Activated T-helper 2 cell treated with anti-CD3 and anti-CD28 coated beads, Interferon-gamma antibody, Interleukin-2, Interleukin-4, amounts not matched to agents 10 μg/mL and 5 μg/mL and 100 μg/mL, durations not matched to agents 14 hours and 24 hours and 36 hours (primary cell): ENCODE data around the gene SEC63. TPM values are rescaled to one million over a fixed set of nuclear protein-coding genes. Genes with fewer than 3 reads are reported as not detected.
A peak's percentile ranks its signal among the peaks of the same experiment; 100 is the strongest.
"Not testable (repeated sequence)": the region's sequence is repeated elsewhere in the genome, so short reads cannot be mapped to it uniquely, and the experiment has no call there.

Source experiments
- DNase-seq: peaks from one replicate; pipeline ENCODE4 v3.0.0; 2021; ENCODE audit warnings: low spot score
- H3K27ac Mint-ChIP-seq: one replicate; pipeline ENCODE4 v1.8.0; 2021; ENCODE audit warnings: mixed read lengths
- H3K27me3 Mint-ChIP-seq: one replicate; pipeline ENCODE4 v1.8.0; 2021; ENCODE audit warnings: low read depth, mixed read lengths
- H3K36me3 Mint-ChIP-seq: one replicate; pipeline ENCODE4 v1.8.0; 2021; ENCODE audit warnings: low read depth, mixed read lengths
- H3K4me1 Mint-ChIP-seq: one replicate; pipeline ENCODE4 v1.8.0; 2021; ENCODE audit warnings: low read depth, mixed read lengths
- H3K4me3 Mint-ChIP-seq: one replicate; pipeline ENCODE4 v1.8.0; 2021; ENCODE audit warnings: low read depth, mild to moderate bottlenecking, moderate library complexity, mixed read lengths
- H3K9me3 Mint-ChIP-seq: one replicate; pipeline ENCODE4 v1.8.0; 2021; ENCODE audit warnings: mixed read lengths
- intact Hi-C: fragments of 100-400 bp; cut with micrococcal nuclease; formaldehyde crosslinking; loops from one replicate; pipeline ENCODE4 v1.15.1; 2023
- total RNA-seq: library from RNA; stranded (reverse); gene quantifications from 2 replicates; pipeline ENCODE4 v1.2.3, GENCODE V29; 2022

The SEC63 gene, protein sequence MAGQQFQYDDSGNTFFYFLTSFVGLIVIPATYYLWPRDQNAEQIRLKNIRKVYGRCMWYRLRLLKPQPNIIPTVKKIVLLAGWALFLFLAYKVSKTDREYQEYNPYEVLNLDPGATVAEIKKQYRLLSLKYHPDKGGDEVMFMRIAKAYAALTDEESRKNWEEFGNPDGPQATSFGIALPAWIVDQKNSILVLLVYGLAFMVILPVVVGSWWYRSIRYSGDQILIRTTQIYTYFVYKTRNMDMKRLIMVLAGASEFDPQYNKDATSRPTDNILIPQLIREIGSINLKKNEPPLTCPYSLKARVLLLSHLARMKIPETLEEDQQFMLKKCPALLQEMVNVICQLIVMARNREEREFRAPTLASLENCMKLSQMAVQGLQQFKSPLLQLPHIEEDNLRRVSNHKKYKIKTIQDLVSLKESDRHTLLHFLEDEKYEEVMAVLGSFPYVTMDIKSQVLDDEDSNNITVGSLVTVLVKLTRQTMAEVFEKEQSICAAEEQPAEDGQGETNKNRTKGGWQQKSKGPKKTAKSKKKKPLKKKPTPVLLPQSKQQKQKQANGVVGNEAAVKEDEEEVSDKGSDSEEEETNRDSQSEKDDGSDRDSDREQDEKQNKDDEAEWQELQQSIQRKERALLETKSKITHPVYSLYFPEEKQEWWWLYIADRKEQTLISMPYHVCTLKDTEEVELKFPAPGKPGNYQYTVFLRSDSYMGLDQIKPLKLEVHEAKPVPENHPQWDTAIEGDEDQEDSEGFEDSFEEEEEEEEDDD
- total RNA-seq = 92.3 and 96.2 TPM in 2 replicates

GRCh38 chr6:107957909-107958688, at the start of gene SEC63:
TSS of gene SEC63 (minus strand) at chr6:107958208. CDS start at chr6:107958009, 199 bp downstream.
- peak within 1 kb of the TSS; percentile 93 for H3K27ac Mint-ChIP-seq
- intact Hi-C loops = loop anchor here (1.0 to 10.0 kb wide), 4 partner anchors 93 to 501 kb away; partner anchors contain the start of genes OSTM1 and PDSS2
- no peaks in the 10 kb centered on the region for H3K9me3 Mint-ChIP-seq
- H3K36me3 Mint-ChIP-seq = peaks cover 25% of the 10 kb centered on the region
- peaks cover 4% of the 10 kb centered on the region for H3K27me3 Mint-ChIP-seq
- peak; percentile 97 for DNase-seq
- H3K4me1 Mint-ChIP-seq = peaks cover 18% of the 10 kb centered on the region
- H3K4me3 Mint-ChIP-seq = peak within 1 kb of the TSS; percentile 93

DNA sequence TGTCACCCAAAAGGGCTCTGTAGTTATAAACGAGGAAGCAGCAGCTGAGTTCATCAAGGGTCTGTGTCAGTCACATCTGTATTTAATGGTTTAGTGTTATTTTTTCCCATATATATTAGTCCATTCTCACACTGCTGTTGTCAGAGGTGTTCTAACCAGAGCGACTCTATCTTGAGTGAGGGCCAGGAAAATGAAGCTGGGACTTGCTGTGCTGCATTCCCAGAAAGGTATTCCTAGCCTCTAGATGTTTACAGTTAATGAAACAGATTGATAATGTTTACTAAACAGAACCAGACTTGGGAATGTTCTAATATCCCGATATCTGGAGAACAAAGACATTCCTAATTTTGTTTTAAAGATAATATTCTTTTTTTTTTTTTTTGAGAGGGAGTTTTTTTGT, 48.0 kb upstream of the SEC63 start:
- Mint-ChIP-seq H3K4me3 (no peak overlapping the region), H3K9me3 (peaks cover 12% of the 10 kb centered on the region), H3K27me3 (peaks cover 5% of the 10 kb centered on the region), H3K36me3 (no peaks in the 10 kb centered on the region), H3K4me1 (no peaks in the 10 kb centered on the region), H3K27ac (no peak overlapping the region)
- no peak for DNase-seq
- intact Hi-C loops = no loop called here

DNA sequence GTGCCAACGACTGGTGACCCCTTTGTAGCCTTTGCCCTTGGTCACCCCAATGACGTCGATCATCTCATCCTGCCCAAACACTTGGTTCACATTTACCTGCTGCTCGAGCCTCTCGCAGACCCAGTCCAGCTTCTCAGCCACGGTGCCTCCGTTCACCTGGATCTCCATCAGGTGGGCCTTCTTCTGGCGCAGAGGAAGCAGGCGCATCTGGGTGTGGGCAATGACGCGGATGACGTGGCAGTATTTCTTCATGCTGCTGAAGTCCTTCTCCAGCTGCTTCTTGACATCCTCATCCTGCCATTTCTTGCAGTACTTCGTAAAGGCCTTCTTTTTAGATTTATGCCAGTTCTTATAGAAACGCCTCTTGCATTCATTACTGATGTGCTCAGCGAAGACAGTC, 46.9 kb upstream of the SEC63 start:
- Mint-ChIP-seq H3K27me3 (peaks cover 5% of the 10 kb centered on the region), H3K36me3 (no peaks in the 10 kb centered on the region), H3K9me3 (peaks cover 11% of the 10 kb centered on the region), H3K4me1 (no peaks in the 10 kb centered on the region), H3K27ac (no peak overlapping the region), H3K4me3 (no peak overlapping the region)
- intact Hi-C loops = no loop called here
- DNase-seq = no peak

DNA sequence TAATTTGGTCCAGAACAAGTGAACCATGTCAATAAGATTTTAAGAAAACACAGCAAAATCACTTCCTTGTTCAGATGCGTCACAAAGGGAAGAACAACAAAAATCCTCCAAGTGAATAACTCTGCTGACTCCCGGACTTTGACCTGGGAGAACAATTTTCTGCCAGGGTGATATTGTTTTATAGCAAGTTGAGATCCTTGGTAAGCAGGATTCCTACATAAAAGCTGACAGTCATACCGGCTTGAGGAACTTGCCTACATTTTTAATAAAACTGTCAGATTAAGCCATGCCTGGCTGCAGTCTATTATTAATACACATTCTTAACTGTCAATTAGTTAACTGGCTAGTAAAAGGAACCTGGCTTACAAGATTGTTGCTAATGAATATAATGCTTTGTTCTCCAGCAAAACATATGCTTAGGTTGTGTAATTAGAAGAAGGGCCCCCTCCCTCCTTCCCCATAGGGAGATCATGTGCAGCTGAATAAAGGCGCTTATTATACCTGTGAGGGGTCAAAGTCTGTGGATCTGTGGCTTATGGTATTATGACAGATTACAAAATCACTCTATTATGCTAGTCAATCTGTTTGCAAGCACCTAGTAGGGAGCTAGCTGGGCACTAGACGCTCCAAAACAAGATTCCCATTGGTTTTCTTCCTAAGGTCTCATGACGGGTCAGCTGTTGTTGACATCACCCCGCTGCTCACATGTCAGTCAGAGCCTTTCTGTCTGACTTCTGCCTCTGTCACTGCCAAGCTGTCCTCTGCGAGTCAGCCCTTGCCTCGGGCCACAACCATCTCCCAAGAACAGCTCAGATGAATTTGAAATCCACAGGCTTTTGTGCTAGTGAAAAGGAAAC, 44.6 kb upstream of the SEC63 start:
- no peak for DNase-seq
- Mint-ChIP-seq H3K27me3 (peaks cover 7% of the 10 kb centered on the region), H3K4me3 (no peak overlapping the region), H3K36me3 (no peaks in the 10 kb centered on the region), H3K4me1 (no peaks in the 10 kb centered on the region), H3K9me3 (no peaks in the 10 kb centered on the region), H3K27ac (no peak overlapping the region)
- intact Hi-C loops = no loop called here

- Mint-ChIP-seq H3K4me1 (no peaks in the 10 kb centered on the region), H3K9me3 (no peaks in the 10 kb centered on the region), H3K36me3 (no peaks in the 10 kb centered on the region), H3K4me3 (no peak overlapping the region), H3K27me3 (peaks cover 7% of the 10 kb centered on the region), H3K27ac (no peak overlapping the region)
- DNase-seq = no peak
- intact Hi-C loops = no loop called here
These were observed 43.8 kb upstream of the SEC63 start for GRCh38 chr6:108001696-108002231.

GRCh38 chr6:108000259-108000658, 42.3 kb upstream of the SEC63 start:
- H3K4me1 Mint-ChIP-seq, H3K27ac Mint-ChIP-seq, H3K27me3 Mint-ChIP-seq, H3K4me3 Mint-ChIP-seq, H3K9me3 Mint-ChIP-seq, H3K36me3 Mint-ChIP-seq, DNase-seq, intact Hi-C loops: not testable (repeated sequence)

- DNase-seq = no peak
- Mint-ChIP-seq H3K4me3 (no peak overlapping the region), H3K4me1 (no peaks in the 10 kb centered on the region), H3K27me3 (peaks cover 7% of the 10 kb centered on the region), H3K27ac (no peak overlapping the region), H3K36me3 (no peaks in the 10 kb centered on the region), H3K9me3 (no peaks in the 10 kb centered on the region)
- intact Hi-C loops = no loop called here
These were observed 41.3 kb upstream of the SEC63 start for GRCh38 chr6:107999341-107999740.

DNA sequence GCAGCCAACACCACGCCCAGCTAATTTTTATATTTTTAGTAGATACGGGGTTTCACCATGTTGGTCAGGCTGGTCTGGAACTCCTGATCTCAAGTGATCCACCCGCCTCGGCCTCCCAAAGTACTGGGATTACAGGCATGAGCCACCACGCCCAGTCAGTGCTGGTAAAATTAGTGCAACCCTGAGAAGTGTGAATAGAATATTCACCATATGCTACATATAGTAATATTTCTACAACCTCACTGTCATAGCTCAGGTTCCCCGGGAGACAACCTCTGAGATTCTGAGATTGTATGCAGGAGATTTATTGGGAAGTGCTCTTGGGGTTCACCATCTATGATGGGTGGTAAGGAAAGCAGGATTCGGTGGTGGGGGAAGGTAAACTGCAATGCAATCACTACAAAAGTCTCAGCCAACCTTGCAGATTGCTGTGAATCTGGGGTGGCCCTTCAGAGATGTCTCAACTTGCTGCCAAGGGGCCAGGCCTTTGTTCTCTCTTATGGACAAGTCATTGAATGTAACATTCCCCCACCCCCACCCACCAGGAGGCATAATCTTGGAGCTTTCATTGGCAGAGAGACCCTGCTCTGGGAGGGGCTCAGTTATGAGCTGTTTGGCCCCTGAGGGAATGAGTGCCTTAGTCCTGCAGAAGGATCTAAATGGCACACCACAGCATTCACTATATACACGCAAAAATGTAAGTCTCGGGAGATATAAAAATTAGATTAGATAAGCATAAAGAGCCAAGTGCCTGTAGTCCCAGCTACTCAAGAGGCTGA, 34.0 kb upstream of the SEC63 start:
- DNase-seq = no peak
- H3K27ac Mint-ChIP-seq = no peak overlapping the region
- no peak overlapping the region for H3K4me3 Mint-ChIP-seq
- intact Hi-C loops = no loop called here
- H3K9me3 Mint-ChIP-seq = no peaks in the 10 kb centered on the region
- peaks cover 10% of the 10 kb centered on the region for H3K4me1 Mint-ChIP-seq
- no peaks in the 10 kb centered on the region for H3K36me3 Mint-ChIP-seq
- no peaks in the 10 kb centered on the region for H3K27me3 Mint-ChIP-seq

DNA sequence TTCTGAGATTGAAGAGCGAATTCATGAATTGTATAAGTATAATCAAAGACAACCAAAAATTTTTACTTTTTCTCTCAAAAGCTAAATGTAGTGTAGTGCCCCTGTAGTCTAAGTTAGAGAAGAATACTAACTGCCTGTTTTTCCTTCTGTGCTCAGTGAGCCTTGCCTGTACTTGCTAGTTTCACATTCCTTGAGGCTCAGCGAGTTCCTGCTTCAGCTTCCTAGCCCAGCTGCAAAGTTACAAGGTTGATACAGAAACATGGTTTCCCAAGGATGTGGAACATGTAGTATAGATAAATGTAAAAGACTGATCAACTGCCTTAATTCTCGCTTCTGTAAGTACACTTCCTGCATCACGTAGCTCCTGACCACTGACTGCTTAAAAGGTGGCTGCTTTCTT, 33.1 kb upstream of the SEC63 start:
- no peak for DNase-seq
- intact Hi-C loops = no loop called here
- H3K27me3 Mint-ChIP-seq = no peaks in the 10 kb centered on the region
- no peaks in the 10 kb centered on the region for H3K36me3 Mint-ChIP-seq
- peak overlapping the region; percentile 21 for H3K27ac Mint-ChIP-seq
- H3K4me3 Mint-ChIP-seq = no peak overlapping the region
- H3K4me1 Mint-ChIP-seq = peaks cover 10% of the 10 kb centered on the region
- no peaks in the 10 kb centered on the region for H3K9me3 Mint-ChIP-seq

DNA sequence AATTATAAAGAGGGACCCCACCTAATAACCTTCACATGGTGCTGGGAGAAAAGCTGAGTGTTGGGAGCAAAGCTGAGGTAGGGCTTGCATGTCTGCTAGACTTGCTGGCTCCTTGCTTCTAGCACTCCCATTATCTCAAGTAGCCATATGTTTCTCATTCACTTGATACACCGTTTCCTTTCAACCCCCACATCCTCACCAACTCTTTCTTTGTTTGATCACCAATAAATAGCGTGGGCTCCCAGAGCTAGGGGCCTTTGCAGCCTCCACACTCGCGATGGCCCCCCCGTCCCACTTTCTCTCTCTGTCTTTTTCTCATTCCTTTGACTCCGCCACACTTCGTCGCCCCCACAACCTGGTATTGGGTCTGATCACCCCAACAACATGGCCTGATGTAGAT, 32.6 kb upstream of the SEC63 start:
- DNase-seq, H3K36me3 Mint-ChIP-seq, H3K27ac Mint-ChIP-seq, intact Hi-C loops, H3K4me3 Mint-ChIP-seq, H3K27me3 Mint-ChIP-seq, H3K9me3 Mint-ChIP-seq: not testable (repeated sequence)
- H3K4me1 Mint-ChIP-seq = peaks cover 10% of the 10 kb centered on the region
